Mucosa of stomach (tissue), 1 donor: Measurements from ENCODE around the gene SPRING1.

Experiments used
- H3K27me3 ChIP-seq: one replicate; pipeline ENCODE4 v1.7.0; 2013; ENCODE audit warnings: mild to moderate bottlenecking, low read length; ENCODE audit not compliant: control insufficient read depth, insufficient read depth
- H3K36me3 ChIP-seq: one replicate; pipeline ENCODE4 v1.7.0; 2013; ENCODE audit warnings: low read length; ENCODE audit not compliant: control insufficient read depth, insufficient read depth
- H3K4me1 ChIP-seq: one replicate; pipeline ENCODE4 v1.7.0; 2013; ENCODE audit warnings: mild to moderate bottlenecking, low read length; ENCODE audit not compliant: control insufficient read depth, insufficient read depth
- H3K4me3 ChIP-seq: one replicate; pipeline ENCODE4 v1.7.0; 2013; ENCODE audit warnings: low read length
- H3K9ac ChIP-seq: one replicate; pipeline ENCODE4 v1.7.0; 2013; ENCODE audit warnings: mild to moderate bottlenecking, low read length, moderate library complexity
- H3K9me3 ChIP-seq: one replicate; pipeline ENCODE4 v1.7.0; 2013; ENCODE audit warnings: mild to moderate bottlenecking, low read length, moderate library complexity; ENCODE audit not compliant: control insufficient read depth
- donor health status: Pancreatic carcinoma.

SPRING1 gene

GRCh38 chr12:116714175-116714574 is 23.7 kb downstream of the SPRING1 start:
- no peaks in the 10 kb centered on the region for H3K9me3 ChIP-seq
- H3K9ac ChIP-seq: no peak overlapping the region
- H3K4me1 ChIP-seq: peaks cover 4% of the 10 kb centered on the region
- H3K36me3 ChIP-seq: no peaks in the 10 kb centered on the region
- peaks cover 15% of the 10 kb centered on the region for H3K27me3 ChIP-seq
- no peak overlapping the region for H3K4me3 ChIP-seq

GRCh38 chr12:116713527-116713926 is 24.3 kb downstream of the SPRING1 start:
- Histone ChIP-seq H3K36me3 (no peaks in the 10 kb centered on the region), H3K27me3 (peaks cover 18% of the 10 kb centered on the region), H3K9me3 (no peaks in the 10 kb centered on the region), H3K4me1 (peaks cover 10% of the 10 kb centered on the region), H3K4me3 (no peak overlapping the region), H3K9ac (no peak overlapping the region)

GRCh38 chr12:116712458-116713303 is 25.2 kb downstream of the SPRING1 start:
- Histone ChIP-seq H3K36me3 (no peaks in the 10 kb centered on the region), H3K4me3 (no peak overlapping the region), H3K9ac (no peak overlapping the region), H3K9me3 (no peaks in the 10 kb centered on the region), H3K27me3 (peaks cover 18% of the 10 kb centered on the region), H3K4me1 (peaks cover 11% of the 10 kb centered on the region)

GRCh38 chr12:116710370-116711150 is 27.3 kb downstream of the SPRING1 start:
- Histone ChIP-seq H3K27me3 (peaks cover 18% of the 10 kb centered on the region), H3K9me3 (no peaks in the 10 kb centered on the region), H3K36me3 (no peaks in the 10 kb centered on the region), H3K9ac (no peak overlapping the region), H3K4me3 (no peak overlapping the region), H3K4me1 (peaks cover 11% of the 10 kb centered on the region)

- Histone ChIP-seq H3K4me3 (no peak overlapping the region), H3K9me3 (no peaks in the 10 kb centered on the region), H3K27me3 (peaks cover 18% of the 10 kb centered on the region), H3K36me3 (no peaks in the 10 kb centered on the region), H3K4me1 (peaks cover 11% of the 10 kb centered on the region), H3K9ac (no peak overlapping the region)
Measured at GRCh38 chr12:116709768-116710167, 28.1 kb downstream of the SPRING1 start.

- Histone ChIP-seq H3K9ac (no peak overlapping the region), H3K36me3 (no peaks in the 10 kb centered on the region), H3K4me3 (no peak overlapping the region), H3K9me3 (no peaks in the 10 kb centered on the region), H3K4me1 (peaks cover 11% of the 10 kb centered on the region), H3K27me3 (peaks cover 18% of the 10 kb centered on the region)
Measured at GRCh38 chr12:116708826-116709756, 28.8 kb downstream of the SPRING1 start.

- H3K9me3 ChIP-seq: no peaks in the 10 kb centered on the region
- H3K9ac ChIP-seq: no peak overlapping the region
- H3K36me3 ChIP-seq: no peaks in the 10 kb centered on the region
- H3K4me3 ChIP-seq: no peak overlapping the region
- peaks cover 11% of the 10 kb centered on the region for H3K4me1 ChIP-seq
- peaks cover 18% of the 10 kb centered on the region for H3K27me3 ChIP-seq
Measured at GRCh38 chr12:116707751-116708150, 30.1 kb downstream of the SPRING1 start.

- no peak overlapping the region for H3K4me3 ChIP-seq
- H3K4me1 ChIP-seq: peaks cover 8% of the 10 kb centered on the region
- no peaks in the 10 kb centered on the region for H3K9me3 ChIP-seq
- no peaks in the 10 kb centered on the region for H3K27me3 ChIP-seq
- H3K9ac ChIP-seq: no peak overlapping the region
- H3K36me3 ChIP-seq: no peaks in the 10 kb centered on the region
Measured at GRCh38 chr12:116703214-116703795, 34.6 kb downstream of the SPRING1 start.

GRCh38 chr12:116701432-116701831 is 36.4 kb downstream of the SPRING1 start:
- peaks cover 4% of the 10 kb centered on the region for H3K27me3 ChIP-seq
- no peak overlapping the region for H3K9ac ChIP-seq
- H3K36me3 ChIP-seq: no peaks in the 10 kb centered on the region
- no peak overlapping the region for H3K4me3 ChIP-seq
- H3K4me1 ChIP-seq: peaks cover 17% of the 10 kb centered on the region
- H3K9me3 ChIP-seq: no peaks in the 10 kb centered on the region

GRCh38 chr12:116700066-116700465 is 37.8 kb downstream of the SPRING1 start:
- Histone ChIP-seq H3K4me3 (no peak overlapping the region), H3K9ac (no peak overlapping the region), H3K4me1 (peaks cover 17% of the 10 kb centered on the region), H3K36me3 (no peaks in the 10 kb centered on the region), H3K9me3 (no peaks in the 10 kb centered on the region), H3K27me3 (peaks cover 7% of the 10 kb centered on the region)

GRCh38 chr12:116698554-116699075 is 39.3 kb downstream of the SPRING1 start:
- H3K4me3 ChIP-seq: no peak overlapping the region
- peaks cover 20% of the 10 kb centered on the region for H3K27me3 ChIP-seq
- no peaks in the 10 kb centered on the region for H3K36me3 ChIP-seq
- no peaks in the 10 kb centered on the region for H3K9me3 ChIP-seq
- no peak overlapping the region for H3K9ac ChIP-seq
- H3K4me1 ChIP-seq: peaks cover 21% of the 10 kb centered on the region
